DOHH2 (cell line): Measurements from ENCODE around the gene GSTT2B.
"Not testable (repeated sequence)": the region's sequence is repeated elsewhere in the genome, so short reads cannot be mapped to it uniquely, and the experiment has no call there.

Experiments used
- H3F3A ChIP-seq: fragments of 200-600 bp; sonication (generic), shearing (Covaris generic); 2 replicates; pipeline ENCODE4 v1.6.0; 2016; ENCODE audit warnings: antibody characterized with exemption, mild to moderate bottlenecking; ENCODE audit not compliant: control insufficient read depth, insufficient read depth
- H3K27ac ChIP-seq: fragments of 200-600 bp; sonication (generic); 2 replicates; pipeline ENCODE4 v1.5.1; 2014; ENCODE audit warnings: low read depth, mild to moderate bottlenecking, low read length, moderate library complexity
- H3K27me3 ChIP-seq: fragments of 200-600 bp; sonication (generic); 2 replicates; pipeline ENCODE4 v1.6.1; 2014; ENCODE audit warnings: mild to moderate bottlenecking, low read length, mixed read lengths; ENCODE audit not compliant: control insufficient read depth
- H3K36me3 ChIP-seq: fragments of 200-600 bp; sonication (generic); 2 replicates; pipeline ENCODE4 v1.6.1; 2014; ENCODE audit warnings: mild to moderate bottlenecking, low read length, moderate library complexity, mixed read lengths; ENCODE audit not compliant: control insufficient read depth
- H3K4me1 ChIP-seq: fragments of 200-600 bp; sonication (generic); 2 replicates; pipeline ENCODE4 v1.6.1; 2014; ENCODE audit warnings: mild to moderate bottlenecking, low read length, mixed read lengths; ENCODE audit not compliant: control insufficient read depth
- H3K4me2 ChIP-seq: fragments of 200-600 bp; sonication (generic); 2 replicates; pipeline ENCODE4 v1.6.0; 2014; ENCODE audit warnings: mild to moderate bottlenecking, low read length, moderate library complexity
- H3K4me3 ChIP-seq: fragments of 200-600 bp; sonication (generic); 2 replicates; pipeline ENCODE4 v1.5.1; 2014; ENCODE audit warnings: mild to moderate bottlenecking, low read length, mixed read lengths
- H3K79me2 ChIP-seq: fragments of 200-600 bp; sonication (generic); 2 replicates; pipeline ENCODE4 v1.6.1; 2014; ENCODE audit warnings: mild to moderate bottlenecking, low read length, mixed read lengths; ENCODE audit not compliant: control insufficient read depth
- H3K9me2 ChIP-seq: fragments of 200-600 bp; sonication (generic); replicated peaks from 2 replicates; pipeline ENCODE4 v1.6.1; 2014; ENCODE audit warnings: mild to moderate bottlenecking, low read length, mixed read lengths; ENCODE audit not compliant: control insufficient read depth
- H3K9me3 ChIP-seq: fragments of 200-600 bp; sonication (generic); 2 replicates; pipeline ENCODE4 v1.6.1; 2014; ENCODE audit warnings: antibody characterized with exemption, low read length, mixed read lengths; ENCODE audit not compliant: control insufficient read depth, insufficient read depth
- H4K20me1 ChIP-seq: fragments of 200-600 bp; sonication (generic); 2 replicates; pipeline ENCODE4 v1.6.0; 2014; ENCODE audit warnings: low read depth, mild to moderate bottlenecking, antibody characterized with exemption, low read length, moderate library complexity; ENCODE audit not compliant: control insufficient read depth, insufficient read depth
- CTCF ChIP-seq: fragments of 200-600 bp; sonication (generic); IDR thresholded peaks from one replicate; pipeline ENCODE4 v1.5.1; 2014; ENCODE audit warnings: antibody characterized with exemption, mild to moderate bottlenecking, low read depth, low read length; ENCODE audit not compliant: poor library complexity, severe bottlenecking
- EZH2phosphoT487 ChIP-seq: fragments of 200-600 bp; sonication (generic); IDR thresholded peaks from 2 replicates; pipeline ENCODE4 v1.6.1; 2017; ENCODE audit warnings: borderline replicate concordance, mild to moderate bottlenecking, antibody characterized with exemption, low read length, moderate library complexity, mixed read lengths

Gene GSTT2B

DNA sequence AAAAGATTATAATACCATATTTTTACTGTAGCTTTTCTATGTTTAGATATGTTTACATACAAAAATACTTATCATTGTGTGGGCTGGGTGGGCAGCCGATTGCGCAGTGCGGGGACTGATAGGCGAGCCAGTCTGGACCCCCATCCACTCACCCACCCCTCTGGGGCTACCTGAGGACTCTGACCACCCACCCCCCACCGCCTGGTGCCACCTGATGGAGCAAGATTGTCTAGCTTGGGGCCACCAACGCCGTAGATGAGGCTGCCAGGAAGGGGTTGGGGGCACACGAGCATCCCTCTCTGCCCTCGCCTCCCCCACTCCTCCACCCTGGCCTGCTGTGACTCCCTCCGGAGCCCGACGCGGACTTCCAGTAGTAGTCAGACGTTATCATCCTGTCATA is 34.4 kb downstream of the GSTT2B start:
- TF ChIP-seq CTCF: no peak
- no peak for TF ChIP-seq EZH2phosphoT487
- H4K20me1 ChIP-seq: no peaks in the 10 kb centered on the region
- no peaks in the 10 kb centered on the region for H3K9me2 ChIP-seq
- H3K9me3 ChIP-seq: peaks cover 3% of the 10 kb centered on the region; the same call in 1 of the 2 replicates
- peaks cover 21% of the 10 kb centered on the region for H3K36me3 ChIP-seq
- no peaks in the 10 kb centered on the region for H3F3A ChIP-seq
- H3K4me3 ChIP-seq: no peak overlapping the region
- no peak overlapping the region for H3K27ac ChIP-seq
- H3K4me2 ChIP-seq: no peak overlapping the region
- no peaks in the 10 kb centered on the region for H3K27me3 ChIP-seq
- no peaks in the 10 kb centered on the region for H3K79me2 ChIP-seq
- H3K4me1 ChIP-seq: peaks cover 11% of the 10 kb centered on the region

DNA sequence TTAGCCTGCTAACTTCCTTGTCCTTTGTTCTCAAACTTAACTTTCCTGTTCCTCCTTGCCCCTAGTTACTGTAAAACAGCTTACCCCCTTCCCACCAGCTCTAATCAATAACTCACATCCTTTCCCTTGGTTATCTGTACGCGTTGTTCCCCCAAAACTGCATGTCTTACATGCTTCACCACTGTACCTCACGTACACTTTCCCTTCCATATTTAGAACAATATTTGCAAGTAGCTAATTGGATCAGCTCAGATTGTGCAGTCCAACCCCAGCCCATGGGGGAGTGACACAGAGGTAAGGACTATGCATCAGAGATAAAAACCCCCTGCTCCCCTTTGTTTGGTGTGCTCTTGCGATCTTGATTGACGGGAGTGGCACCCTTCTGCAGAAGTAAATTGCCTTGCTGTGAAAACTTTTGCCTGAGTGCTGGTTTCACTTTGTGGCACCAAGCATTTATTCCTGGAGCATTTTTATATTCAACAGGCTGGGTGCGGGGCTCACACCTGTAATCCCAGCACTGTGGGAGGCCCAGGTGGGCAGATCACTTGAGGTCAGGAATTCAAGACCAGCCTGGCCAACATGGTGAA is 35.9 kb downstream of the GSTT2B start:
- Histone ChIP-seq H4K20me1 (no peaks in the 10 kb centered on the region), H3K4me1 (peaks cover 11% of the 10 kb centered on the region), H3K9me3 (peaks cover 3% of the 10 kb centered on the region; the same call in 1 of the 2 replicates), H3K4me2 (no peak overlapping the region), H3F3A (no peaks in the 10 kb centered on the region), H3K9me2 (no peaks in the 10 kb centered on the region), H3K4me3 (no peak overlapping the region), H3K27me3 (no peaks in the 10 kb centered on the region), H3K79me2 (no peaks in the 10 kb centered on the region), H3K27ac (no peak overlapping the region), H3K36me3 (peaks cover 18% of the 10 kb centered on the region)
- no peak for TF ChIP-seq EZH2phosphoT487
- no peak for TF ChIP-seq CTCF

DNA sequence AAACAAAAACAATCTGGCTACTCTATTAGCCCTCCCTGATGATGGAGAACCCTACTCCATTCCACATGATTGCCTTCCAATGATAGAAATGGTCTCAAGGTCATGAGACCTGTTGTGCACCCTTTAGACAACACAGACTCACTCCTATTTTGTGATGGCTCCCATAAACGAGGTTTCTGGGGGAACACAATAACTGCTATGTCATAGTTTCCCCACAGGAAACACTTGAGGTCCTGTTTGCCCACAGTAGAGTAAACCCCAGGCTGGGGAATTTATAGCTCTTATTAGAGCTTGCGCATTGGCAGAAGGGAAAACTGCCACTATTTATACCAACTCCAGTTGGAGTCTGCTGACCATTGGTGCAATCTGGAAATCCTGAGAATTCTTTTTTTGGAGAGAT is 38.1 kb downstream of the GSTT2B start:
- no peaks in the 10 kb centered on the region for H3K27me3 ChIP-seq
- H3K4me1 ChIP-seq: no peaks in the 10 kb centered on the region
- no peak for TF ChIP-seq CTCF
- no peak for TF ChIP-seq EZH2phosphoT487
- H3K4me2 ChIP-seq: no peak overlapping the region
- H3K79me2 ChIP-seq: no peaks in the 10 kb centered on the region
- no peak overlapping the region for H3K4me3 ChIP-seq
- H3K36me3 ChIP-seq: peaks cover 12% of the 10 kb centered on the region
- no peaks in the 10 kb centered on the region for H3K9me2 ChIP-seq
- no peaks in the 10 kb centered on the region for H3F3A ChIP-seq
- peaks cover 3% of the 10 kb centered on the region; the same call in 1 of the 2 replicates for H3K9me3 ChIP-seq
- H4K20me1 ChIP-seq: no peaks in the 10 kb centered on the region
- no peak overlapping the region for H3K27ac ChIP-seq

DNA sequence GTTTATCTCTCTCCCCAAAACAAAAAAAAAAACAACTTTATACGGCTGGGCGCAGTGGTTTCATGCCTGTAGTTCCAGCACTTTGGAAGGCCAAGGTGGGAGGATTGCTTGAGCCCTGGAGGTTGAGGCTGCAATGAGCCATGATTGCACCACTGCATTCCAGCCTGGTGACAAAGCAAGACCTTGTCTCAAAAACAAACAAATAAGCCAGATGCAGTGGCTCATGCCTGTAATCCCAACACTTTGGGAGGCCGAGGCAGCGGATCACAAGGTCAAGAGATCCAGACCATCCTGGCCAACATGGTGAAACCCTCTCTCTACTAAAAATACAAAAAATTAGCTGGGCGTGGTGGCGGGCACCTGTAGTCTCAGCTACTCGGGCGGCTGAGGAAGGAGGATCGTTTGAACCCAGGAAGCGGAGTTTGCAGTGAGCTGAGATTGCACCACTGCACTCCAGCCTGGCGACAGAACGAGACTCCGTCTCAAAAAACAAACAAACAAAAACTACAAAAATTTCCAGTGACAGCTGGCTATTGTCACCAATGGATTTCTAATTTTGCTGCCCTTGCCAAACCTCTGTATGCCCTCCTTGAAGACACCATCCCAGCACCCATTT is 39.3 kb downstream of the GSTT2B start:
- not testable (repeated sequence) for H3K27ac ChIP-seq

GRCh38 chr22:23920267-23920611 is 40.8 kb downstream of the GSTT2B start:
- H3K4me2 ChIP-seq, H3K36me3 ChIP-seq, H3K9me2 ChIP-seq, H4K20me1 ChIP-seq, H3K79me2 ChIP-seq, H3K4me3 ChIP-seq, H3K9me3 ChIP-seq, H3K27ac ChIP-seq, H3F3A ChIP-seq, H3K4me1 ChIP-seq, H3K27me3 ChIP-seq: not testable (repeated sequence)

More for the DNA sequence above, 39.3 kb downstream of the GSTT2B start:
- H3K27me3 ChIP-seq, H3K4me2 ChIP-seq, H3K79me2 ChIP-seq, H3K9me2 ChIP-seq, H3F3A ChIP-seq, H3K4me3 ChIP-seq, H3K9me3 ChIP-seq, H3K4me1 ChIP-seq, H4K20me1 ChIP-seq: not testable (repeated sequence)
- peaks cover 11% of the 10 kb centered on the region for H3K36me3 ChIP-seq
